Activated CD4-positive, CD25-positive, alpha-beta regulatory T cell treated with anti-CD3 and anti-CD28 coated beads, Interleukin-2, amount 50 U/mL, for 72 hours (primary cell): ENCODE measurements around the gene SNRNP35.
"Not testable (repeated sequence)": the region's sequence is repeated elsewhere in the genome, so short reads cannot be mapped to it uniquely, and the experiment has no call there.

Experiments used
- DNase-seq: peaks from one replicate; pipeline ENCODE4 v3.0.0; 2021

Gene SNRNP35, protein sequence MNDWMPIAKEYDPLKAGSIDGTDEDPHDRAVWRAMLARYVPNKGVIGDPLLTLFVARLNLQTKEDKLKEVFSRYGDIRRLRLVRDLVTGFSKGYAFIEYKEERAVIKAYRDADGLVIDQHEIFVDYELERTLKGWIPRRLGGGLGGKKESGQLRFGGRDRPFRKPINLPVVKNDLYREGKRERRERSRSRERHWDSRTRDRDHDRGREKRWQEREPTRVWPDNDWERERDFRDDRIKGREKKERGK

DNA sequence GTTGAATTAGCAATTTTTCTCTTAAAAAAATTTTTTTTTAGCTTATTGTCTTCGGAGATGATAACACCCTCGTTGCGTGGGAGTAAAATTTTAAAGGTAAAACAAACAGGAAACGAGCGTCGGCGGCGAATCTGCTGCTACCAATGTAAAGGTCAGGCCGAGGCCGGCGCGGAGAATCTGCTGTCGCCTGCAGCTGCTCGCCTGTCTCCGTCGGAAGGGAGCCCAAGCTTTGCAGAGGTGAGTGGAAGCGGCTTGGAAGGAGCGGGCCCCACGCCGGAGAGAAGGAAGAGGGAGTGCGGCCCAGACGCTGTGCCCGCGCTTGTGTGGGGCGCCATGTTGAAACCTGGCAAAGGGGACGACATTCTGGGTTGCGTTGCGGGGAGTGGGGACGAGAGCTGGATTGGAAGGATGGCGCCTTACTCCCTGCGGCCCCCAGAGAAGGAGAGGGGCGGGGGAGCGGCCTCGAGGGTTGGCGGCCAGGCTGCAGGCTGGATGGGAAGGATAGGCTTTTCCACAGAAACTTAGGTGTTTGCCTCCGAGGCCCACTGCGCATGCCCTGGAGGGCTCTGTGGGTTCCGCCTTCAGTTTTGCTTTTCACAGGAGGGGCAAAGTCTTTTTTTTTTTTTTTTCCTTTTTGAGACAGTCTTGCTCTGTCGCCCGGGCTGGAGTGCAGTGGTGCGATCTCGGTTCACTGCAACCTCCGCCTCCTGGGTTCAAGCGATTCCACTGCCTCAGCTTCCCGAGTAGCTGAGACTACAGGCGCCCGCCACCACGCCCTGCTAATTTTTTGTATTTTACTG is at the start of gene SNRNP35:
TSS of gene SNRNP35 (plus strand) at position 160 of the 800 bp plus-strand sequence. CDS start 7,402 bp downstream, outside the sequence.
- peak; percentile 81 for DNase-seq

DNA sequence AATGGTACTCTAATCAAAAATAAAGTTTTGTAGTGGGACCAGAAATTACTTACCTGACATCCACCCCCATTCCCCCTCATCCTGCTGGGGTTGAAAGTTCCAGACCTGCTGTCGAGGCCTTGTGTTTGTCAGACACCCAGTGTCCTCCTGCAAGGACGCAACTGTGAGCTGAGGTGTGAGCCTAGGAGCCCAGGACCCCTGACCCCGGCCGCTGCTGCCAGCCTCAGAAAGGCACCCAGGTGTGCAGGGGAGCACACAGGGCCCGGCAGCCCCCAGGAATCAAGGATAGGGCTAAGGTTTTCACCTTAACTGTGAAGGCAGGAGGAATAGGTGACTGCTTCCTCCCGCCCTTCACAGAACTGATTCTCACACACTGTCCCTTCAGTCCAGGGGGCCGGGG is 49.3 kb upstream of the SNRNP35 start:
- not testable (repeated sequence) for DNase-seq

GRCh38 chr12:123409284-123410040 is 48.5 kb upstream of the SNRNP35 start:
- not testable (repeated sequence) for DNase-seq

- DNase-seq: no peak
Measured at GRCh38 chr12:123410041-123410412, 47.9 kb upstream of the SNRNP35 start.

DNA sequence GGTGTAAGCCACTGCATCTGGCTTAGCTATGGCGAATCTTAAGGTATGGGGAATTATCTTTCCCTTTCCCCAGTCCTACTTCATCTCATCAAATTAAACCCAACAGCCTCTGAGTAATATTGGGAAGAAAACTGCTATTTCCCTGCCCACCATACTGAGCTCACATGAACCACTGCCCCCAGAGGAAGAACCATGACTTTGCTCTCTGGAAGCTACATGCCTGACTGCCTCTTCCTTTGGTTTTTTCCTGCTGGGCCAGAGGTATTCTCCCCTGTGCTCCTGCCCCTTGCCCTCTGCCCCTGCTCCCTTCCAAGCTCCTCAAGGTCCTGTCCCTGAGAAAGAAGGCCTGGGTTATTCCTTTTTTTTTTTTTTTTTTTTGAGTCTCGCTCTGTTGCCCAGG is 36.6 kb upstream of the SNRNP35 start:
- no peak for DNase-seq

- no peak for DNase-seq
Measured at GRCh38 chr12:123427036-123427769, 30.7 kb upstream of the SNRNP35 start.

- DNase-seq: no peak
Measured at GRCh38 chr12:123428591-123428990, 29.3 kb upstream of the SNRNP35 start.

DNA sequence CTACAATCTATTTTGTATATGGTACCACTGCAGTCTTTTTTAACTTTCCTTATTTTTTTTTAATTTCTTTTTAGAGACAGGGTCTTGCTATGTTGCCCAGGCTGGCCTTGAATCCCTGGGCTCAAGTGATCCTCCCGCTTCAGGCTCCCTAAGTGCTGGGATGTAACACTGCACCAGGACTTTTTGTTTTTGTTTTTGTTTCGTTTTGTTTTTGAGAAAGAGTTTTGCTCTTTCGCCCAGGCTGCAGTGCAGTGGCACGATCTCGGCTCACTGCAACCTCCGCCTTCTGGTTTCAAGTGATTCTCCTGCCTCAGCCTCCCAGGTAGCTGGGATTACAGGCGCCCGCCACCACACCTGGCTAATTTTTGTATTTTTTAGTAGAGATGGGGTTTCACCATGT is 28.8 kb upstream of the SNRNP35 start:
- not testable (repeated sequence) for DNase-seq

DNA sequence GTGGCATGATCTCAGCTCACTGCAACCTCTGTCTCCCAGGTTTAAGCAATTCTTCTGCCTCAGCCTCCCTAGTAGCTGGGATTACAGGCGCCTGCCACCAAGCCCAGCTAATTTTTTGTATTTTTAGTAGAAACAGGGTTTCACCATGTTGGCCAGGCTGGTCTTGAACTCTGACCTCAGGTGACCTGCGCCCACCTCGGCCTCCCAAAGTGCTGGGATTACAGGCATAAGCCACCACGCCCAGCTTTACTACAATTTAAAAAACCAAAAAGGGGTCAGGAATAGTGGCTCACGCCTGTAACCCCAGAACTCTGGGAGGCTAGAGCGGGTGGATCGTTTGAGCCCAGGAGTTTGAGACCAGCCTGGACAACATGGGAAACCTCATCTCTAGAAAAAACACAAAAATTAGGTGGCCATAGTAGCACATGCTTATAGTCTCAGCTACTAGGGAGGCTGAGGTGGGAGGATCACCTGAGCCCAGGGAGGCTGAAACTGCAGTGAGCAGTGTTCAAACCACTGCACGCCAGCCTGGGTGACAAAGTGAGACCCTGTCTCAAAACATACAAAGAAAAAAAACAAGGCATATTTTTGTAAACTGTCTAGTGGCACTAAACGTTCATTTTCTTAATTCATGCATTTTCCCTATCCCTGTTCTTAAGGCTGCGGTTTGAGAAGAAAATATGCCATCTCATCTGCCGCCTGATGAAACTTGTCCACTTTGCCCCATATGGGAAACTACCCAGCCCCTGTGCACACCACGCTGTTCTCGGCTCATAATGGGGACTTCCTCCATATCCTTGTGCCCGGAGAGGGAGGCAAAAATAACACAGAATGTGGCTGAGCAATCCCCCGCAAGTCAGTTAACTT is 25.8 kb upstream of the SNRNP35 start:
- DNase-seq: peak; percentile 42

DNA sequence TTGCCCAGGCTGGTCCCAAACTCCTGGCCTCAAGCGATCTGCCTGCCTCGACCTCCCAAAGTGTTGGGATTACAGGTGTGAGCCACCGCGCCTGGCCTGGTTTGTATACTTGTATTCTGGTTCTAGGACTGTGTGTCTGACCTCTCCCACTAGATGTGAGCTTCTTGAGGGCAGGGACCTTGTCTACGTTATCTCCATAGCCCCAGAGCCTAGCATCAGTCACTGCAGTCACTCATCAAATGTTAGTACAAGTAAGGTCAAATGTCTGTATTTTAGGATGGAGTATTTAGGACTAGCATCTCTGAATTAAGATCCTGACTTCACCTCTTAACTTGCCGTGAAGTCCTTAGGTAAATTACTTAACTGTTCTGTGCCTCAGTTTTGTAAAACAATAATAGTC is 24.3 kb upstream of the SNRNP35 start:
- no peak for DNase-seq

DNA sequence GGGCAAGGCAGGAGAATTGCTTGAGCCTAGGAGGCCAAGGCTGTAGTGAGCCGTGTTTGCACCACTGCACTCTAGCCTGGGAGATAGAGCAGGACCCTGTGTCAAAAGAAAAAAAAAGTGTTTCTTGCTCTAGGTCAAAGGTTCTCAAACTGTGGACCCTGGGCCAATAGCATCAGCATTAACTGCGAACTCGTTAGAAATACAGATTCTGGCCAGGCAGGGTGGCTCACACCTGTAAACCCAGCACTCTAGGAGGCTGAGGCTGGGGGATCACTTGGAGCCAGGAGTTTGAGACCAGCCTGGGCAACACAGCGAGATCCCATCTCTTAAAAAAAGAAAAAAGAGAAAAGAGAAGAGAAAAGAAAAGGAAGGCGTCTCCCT is 22.3 kb upstream of the SNRNP35 start:
- no peak for DNase-seq

- peak; percentile 91 for DNase-seq
Measured at GRCh38 chr12:123436017-123436964, 21.6 kb upstream of the SNRNP35 start, which contains the start of gene RILPL2. Gene RILPL2, minus strand, starts transcription at chr12:123436684. Its CDS starts 264 bp downstream, at chr12:123436420.

DNA sequence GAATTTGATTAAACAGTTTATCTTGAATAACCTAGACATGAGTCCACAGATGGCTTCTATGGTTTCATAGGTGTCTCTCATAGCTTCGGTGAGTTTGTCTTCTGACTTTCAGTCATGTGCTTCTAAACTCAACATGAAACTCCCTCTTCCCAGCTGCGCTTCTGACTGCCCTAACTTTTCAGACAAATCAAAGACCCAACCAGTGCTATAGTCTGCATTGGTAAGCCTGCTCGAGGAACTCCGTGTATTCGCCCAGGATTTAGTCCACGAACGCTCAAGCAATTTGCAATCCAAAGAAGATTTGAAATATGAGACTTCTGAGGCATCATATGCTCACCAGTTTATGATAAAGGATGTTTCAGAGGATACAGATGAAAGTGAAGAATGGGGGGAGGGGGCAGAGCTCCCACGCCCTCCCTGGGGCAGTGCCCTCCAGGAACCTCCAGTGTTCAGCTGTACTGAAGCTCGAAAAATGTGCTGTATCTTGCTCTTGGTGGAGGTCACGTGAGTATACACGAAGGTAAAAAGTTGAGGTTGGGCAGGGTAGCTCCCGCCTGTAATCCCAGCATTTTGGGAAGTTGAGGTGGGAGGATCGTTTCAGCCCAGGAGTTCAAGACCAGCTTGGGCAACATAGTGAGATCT is 16.3 kb upstream of the SNRNP35 start:
- DNase-seq: no peak

- DNase-seq: no peak
Measured at GRCh38 chr12:123442774-123443173, 15.2 kb upstream of the SNRNP35 start.

DNA sequence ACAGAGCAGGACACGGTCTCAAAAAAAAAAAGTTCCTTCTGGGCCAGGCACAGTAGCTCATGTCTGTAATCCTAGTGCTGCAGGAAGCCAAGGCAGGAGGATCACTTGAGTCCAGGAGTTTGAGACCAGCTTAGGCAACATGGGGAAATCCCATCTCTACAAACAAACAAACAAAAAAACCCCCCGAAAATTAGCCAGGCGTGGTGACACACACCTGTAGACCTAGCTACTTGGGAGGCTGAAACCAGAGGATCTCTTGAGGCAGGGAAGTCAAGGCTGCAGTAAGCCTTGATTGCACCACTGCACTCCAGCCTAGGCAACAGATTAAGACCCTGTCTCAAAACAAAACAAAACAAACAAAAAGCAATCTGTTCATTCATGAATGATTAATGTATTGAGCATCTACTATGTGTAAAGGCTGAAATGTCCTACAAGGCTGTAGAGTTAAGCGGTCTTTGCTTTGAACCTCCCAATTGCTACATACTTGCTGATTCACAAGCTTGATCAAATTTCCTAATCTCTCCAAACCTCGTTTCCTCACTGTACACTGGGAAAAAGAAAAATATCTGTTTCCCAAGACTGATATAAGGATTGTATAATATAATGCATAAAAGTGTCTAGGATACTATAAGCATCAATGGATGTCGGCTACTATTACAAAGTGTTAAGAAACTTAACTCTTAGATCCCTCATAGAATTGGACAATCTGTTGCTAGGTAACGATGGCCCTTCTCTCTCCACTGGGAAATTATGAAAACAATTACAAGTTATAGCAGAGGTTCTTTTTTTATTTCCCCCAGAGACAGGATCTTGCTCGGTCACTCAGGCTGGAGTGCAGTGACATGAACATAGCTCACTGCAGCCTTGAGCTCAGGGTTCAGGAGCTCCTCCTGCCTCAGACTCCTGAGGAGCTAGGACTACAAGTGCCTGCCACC is 13.6 kb upstream of the SNRNP35 start:
- DNase-seq: no peak

DNA sequence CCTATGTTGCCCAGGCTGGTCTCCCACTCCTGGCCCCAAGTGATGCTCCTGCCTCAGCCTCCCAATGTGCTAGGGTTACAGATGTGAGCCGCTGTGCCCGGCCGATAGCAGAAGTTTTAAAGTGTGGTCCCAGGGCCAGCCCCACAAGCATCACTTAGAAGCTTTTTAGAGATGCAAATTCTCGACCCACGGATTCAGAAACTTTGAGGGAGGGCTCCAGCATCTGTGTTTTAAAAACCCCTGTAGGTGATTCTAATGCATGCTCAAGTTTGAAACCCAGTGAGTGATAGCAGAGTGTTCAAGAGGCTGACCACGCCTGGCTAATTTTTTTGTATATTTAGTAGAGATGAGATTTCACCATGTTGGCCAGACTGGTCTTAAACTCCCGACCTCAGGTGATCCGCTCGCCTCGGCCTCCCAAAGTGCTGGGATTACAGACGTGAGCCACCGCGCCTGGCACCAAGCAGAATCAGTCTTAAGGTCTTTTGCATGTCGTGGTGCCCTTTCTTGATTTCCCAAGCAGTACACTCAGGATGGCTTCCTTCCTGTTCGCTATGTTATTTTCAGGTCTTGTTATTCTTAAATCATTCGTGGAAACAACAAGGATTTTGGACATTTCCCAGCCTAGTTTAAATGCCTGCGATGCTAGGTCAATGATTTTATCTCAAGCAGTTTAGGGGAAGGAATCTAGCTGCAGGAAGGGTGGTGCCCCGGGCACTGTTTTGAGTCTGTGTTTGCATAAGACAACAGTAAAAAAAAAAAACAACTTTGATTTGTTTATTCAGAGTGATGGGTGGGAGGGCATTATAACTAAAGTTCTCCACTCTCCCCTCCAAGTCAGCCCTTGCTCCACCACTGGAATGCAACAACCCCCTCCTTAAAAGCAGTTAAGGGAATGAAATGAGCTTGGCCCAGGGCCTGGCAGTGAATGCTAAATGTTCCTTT is 12.3 kb upstream of the SNRNP35 start:
- DNase-seq: no peak

DNA sequence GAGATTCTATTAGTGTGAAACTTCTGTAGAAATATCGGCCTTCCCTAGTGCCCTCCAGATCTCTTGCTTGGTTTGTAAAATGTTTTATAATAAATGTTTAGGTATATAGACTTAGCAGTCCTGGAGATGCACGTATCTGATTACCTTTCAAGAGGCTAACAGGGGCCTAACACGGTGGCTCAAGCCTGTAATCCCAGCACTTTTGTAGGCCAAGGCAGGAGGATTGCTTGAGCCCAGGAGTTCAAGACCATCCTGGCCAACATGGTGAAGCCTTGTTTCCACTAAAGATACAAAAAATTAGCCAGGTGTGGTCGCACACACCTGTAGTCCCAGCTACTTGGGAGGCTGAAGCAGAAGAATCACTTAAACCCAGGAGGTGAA is 11.6 kb upstream of the SNRNP35 start:
- no peak for DNase-seq

DNA sequence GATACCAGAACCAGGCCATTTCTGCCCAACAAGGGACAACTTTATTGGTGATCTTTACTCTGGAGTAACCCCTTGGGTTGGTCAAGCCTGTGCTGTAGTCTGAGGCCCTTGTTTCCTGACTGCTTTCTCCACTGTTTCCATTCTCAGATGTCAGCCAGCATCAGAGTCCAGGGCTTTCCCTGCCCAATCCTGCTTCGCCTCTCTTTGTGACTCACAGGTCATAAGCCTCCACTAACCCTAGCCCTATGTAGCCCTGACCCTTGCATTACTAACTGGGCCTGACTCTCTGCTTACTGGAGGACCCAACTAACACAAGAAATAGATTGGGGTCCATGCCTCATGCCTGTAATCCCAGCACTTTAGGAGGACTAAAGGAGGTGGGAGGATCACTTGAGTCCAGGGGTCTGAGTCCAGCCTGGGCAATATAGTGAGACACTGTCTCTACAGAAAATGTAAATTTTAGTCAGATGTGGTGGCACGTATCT is 8.6 kb upstream of the SNRNP35 start:
- DNase-seq: no peak
